Measurements from ENCODE around the gene BTNL2.
"Not testable (repeated sequence)": the region's sequence is repeated elsewhere in the genome, so short reads cannot be mapped to it uniquely, and the experiment has no call there.

The BTNL2 gene

DNA sequence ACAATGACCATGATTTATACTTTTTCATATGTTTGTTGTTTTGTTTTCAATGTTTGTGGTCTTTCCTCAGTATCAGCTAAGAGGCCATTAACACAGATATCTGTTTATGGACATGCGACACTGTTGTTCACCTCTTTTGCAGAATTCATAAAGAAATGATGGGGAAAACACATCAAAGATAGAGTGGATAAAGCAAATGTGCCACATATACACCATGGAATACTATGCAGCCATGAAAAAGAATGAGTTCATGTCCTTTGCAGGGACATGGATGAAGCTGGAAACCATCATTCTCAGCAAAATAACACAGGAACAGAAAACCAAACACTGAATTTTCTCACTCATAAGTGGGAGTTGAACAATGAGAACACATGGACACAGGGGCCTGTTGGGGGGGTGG lies 27.0 kb upstream of the BTNL2 start:
- H3K9me3 ChIP-seq (replicated peaks; ENCODE audit: low read length); H3K4me2 ChIP-seq (ENCODE audit: low read length); H3K4me3 ChIP-seq (ENCODE audit: low read length); H3K9ac ChIP-seq (ENCODE audit: low read depth, low read length); H3K4me1 ChIP-seq (ENCODE audit: control insufficient read depth, insufficient read depth, low read length); H3K36me3 ChIP-seq (ENCODE audit: insufficient read depth, low read length): not testable (repeated sequence)
- H3K27me3 ChIP-seq (ENCODE audit: control insufficient read depth, insufficient read depth, low read length), result peaks cover 33% of the 10 kb centered on the region

DNA sequence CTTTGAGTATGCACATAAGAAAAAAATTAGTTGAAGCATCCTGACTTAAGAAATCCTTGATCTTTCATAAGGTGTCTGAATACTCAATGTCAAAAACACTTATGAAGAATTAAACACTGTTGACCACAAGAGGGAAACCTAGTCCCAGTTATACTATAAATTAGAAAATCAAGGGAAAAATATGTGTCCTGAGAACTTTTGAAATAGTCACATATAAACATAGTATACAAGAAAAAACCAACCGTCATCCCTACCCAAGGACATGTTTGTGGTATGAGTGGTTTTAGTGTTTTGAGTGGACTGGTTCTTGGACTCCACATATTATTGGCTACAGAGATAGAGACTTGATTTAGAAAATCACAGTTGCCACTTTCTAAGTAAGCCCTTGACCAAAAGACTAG lies 25.1 kb upstream of the BTNL2 start:
- no peaks in the 10 kb centered on the region for H3K36me3 ChIP-seq (ENCODE audit: insufficient read depth, low read length)
- peaks cover 27% of the 10 kb centered on the region for H3K27me3 ChIP-seq (ENCODE audit: control insufficient read depth, insufficient read depth, low read length)
- H3K9me3 ChIP-seq (replicated peaks; ENCODE audit: low read length), result no peaks in the 10 kb centered on the region
- H3K9ac ChIP-seq (ENCODE audit: low read depth, low read length), result no peak overlapping the region
- no peak overlapping the region for H3K4me3 ChIP-seq (ENCODE audit: low read length)
- no peaks in the 10 kb centered on the region for H3K4me1 ChIP-seq (ENCODE audit: control insufficient read depth, insufficient read depth, low read length)
- H3K4me2 ChIP-seq (ENCODE audit: low read length), result no peak overlapping the region

DNA sequence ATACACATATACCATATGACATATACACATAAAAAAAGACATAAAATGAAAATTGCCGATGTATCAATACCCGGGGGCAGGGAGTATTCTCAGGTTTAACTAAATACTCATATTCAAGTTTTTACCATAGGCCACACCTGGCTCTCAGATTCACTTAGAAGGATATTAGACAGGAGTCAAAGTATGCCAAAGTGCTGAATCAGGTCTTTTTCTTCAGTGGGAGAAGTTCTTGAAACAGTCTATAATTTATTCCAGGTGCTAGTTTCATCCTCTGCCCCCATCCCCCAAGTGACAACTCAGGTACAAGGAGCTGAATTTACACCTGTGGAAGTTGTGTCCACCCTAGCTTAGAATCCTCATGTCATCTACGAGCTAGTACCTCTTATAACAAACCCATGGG lies 24.2 kb upstream of the BTNL2 start:
- Histone ChIP-seq H3K9ac (ENCODE audit: low read depth, low read length) (no peak overlapping the region), H3K4me1 (ENCODE audit: control insufficient read depth, insufficient read depth, low read length) (no peaks in the 10 kb centered on the region), H3K4me3 (ENCODE audit: low read length) (no peak overlapping the region), H3K27me3 (ENCODE audit: control insufficient read depth, insufficient read depth, low read length) (peaks cover 25% of the 10 kb centered on the region), H3K4me2 (ENCODE audit: low read length) (no peak overlapping the region), H3K9me3 (replicated peaks; ENCODE audit: low read length) (no peaks in the 10 kb centered on the region), H3K36me3 (ENCODE audit: insufficient read depth, low read length) (no peaks in the 10 kb centered on the region)

DNA sequence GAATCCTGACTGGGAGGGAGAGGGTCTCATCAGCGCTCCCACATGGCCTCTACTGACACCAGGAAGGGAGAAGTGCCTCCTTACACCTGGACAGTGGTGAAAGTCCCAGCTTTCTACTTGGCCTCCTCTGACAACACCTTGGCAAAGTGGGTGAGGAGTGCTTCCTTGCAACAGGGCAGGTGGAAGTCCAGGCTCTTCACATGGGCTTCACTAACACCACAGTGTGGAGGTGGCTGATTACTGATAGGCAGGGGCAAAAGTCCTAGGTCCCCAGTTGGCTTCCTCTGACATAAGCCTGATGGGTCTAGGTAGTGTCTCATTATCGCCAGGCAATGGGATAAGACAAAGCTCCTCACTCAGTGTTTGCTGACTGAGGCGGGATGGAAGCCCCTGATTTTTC lies 23.2 kb upstream of the BTNL2 start:
- no peaks in the 10 kb centered on the region for H3K4me1 ChIP-seq (ENCODE audit: control insufficient read depth, insufficient read depth, low read length)
- no peaks in the 10 kb centered on the region for H3K36me3 ChIP-seq (ENCODE audit: insufficient read depth, low read length)
- peaks cover 21% of the 10 kb centered on the region for H3K27me3 ChIP-seq (ENCODE audit: control insufficient read depth, insufficient read depth, low read length)
- no peak overlapping the region for H3K9ac ChIP-seq (ENCODE audit: low read depth, low read length)
- no peaks in the 10 kb centered on the region for H3K9me3 ChIP-seq (replicated peaks; ENCODE audit: low read length)
- no peak overlapping the region for H3K4me3 ChIP-seq (ENCODE audit: low read length)
- no peak overlapping the region for H3K4me2 ChIP-seq (ENCODE audit: low read length)

DNA sequence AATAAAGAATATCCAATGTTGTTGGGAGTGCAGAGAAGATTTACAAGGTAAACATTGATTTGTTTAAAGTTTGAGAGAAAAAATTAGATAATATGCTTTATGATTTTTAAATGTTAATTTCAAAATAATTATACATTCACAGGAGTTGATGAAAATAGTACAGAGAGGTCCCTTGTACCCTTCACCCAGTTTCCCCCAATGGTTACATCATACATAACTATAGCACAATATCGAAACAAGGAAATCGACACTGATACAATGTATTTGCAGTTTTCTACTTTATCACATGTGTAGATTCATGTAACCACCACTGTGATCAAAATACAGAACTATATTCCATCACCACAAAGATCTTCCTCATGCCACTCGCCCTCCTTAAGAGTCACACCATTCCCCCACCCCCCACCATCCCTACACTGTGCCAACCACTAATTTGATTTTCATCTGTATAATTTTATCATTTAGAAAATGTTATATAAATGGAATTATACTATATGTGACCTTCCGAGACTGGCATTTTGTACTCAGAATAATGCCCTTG lies 21.0 kb upstream of the BTNL2 start:
- no peak overlapping the region for H3K4me2 ChIP-seq (ENCODE audit: low read length)
- no peaks in the 10 kb centered on the region for H3K4me1 ChIP-seq (ENCODE audit: control insufficient read depth, insufficient read depth, low read length)
- no peak overlapping the region for H3K9ac ChIP-seq (ENCODE audit: low read depth, low read length)
- H3K36me3 ChIP-seq (ENCODE audit: insufficient read depth, low read length), result no peaks in the 10 kb centered on the region
- no peaks in the 10 kb centered on the region for H3K9me3 ChIP-seq (replicated peaks; ENCODE audit: low read length)
- no peak overlapping the region for H3K4me3 ChIP-seq (ENCODE audit: low read length)
- peaks cover 18% of the 10 kb centered on the region for H3K27me3 ChIP-seq (ENCODE audit: control insufficient read depth, insufficient read depth, low read length)

DNA sequence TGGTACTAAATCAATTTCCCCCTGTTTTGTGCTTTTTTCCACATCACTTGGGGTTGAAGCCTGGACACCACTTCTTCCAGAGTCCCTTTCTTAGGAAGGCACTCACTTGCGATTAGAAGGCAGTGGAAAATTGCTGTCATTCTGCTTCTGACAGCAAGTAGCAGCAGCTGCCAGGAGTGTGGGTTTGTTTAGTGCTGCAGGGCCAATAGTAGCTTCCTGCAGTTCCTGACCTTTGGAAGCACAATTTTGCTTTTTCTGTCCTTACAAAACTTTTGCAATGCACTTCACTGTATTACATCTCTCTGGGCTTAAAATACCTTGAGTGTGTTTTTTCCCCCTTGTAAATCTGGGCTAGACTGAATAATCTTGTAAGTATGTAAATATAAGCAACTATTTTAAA lies 20.2 kb upstream of the BTNL2 start:
- H3K9ac ChIP-seq (ENCODE audit: low read depth, low read length), result no peak overlapping the region
- no peaks in the 10 kb centered on the region for H3K4me1 ChIP-seq (ENCODE audit: control insufficient read depth, insufficient read depth, low read length)
- no peak overlapping the region for H3K4me3 ChIP-seq (ENCODE audit: low read length)
- H3K36me3 ChIP-seq (ENCODE audit: insufficient read depth, low read length), result no peaks in the 10 kb centered on the region
- H3K4me2 ChIP-seq (ENCODE audit: low read length), result no peak overlapping the region
- H3K9me3 ChIP-seq (replicated peaks; ENCODE audit: low read length), result no peaks in the 10 kb centered on the region
- peaks cover 13% of the 10 kb centered on the region for H3K27me3 ChIP-seq (ENCODE audit: control insufficient read depth, insufficient read depth, low read length)

DNA sequence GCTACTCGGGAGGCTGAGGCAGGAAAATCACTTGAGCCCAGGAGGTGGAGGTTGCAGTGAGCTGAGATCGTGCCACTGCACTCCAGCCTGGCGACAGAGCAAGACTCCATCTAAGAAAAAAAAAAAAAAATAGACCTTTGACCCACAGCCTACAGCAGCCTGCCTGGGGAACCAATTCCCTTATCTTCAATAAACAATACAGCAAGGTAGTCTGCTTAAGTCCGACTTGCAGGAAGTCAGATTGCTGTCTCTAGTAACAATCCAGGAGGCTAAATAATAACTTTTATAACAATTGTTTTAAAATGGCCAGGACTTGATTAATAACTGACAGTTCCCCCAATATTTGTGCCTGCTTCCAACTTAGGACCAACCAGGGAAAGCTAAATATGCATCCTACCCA lies 19.4 kb upstream of the BTNL2 start:
- no peak overlapping the region for H3K9ac ChIP-seq (ENCODE audit: low read depth, low read length)
- peaks cover 18% of the 10 kb centered on the region for H3K27me3 ChIP-seq (ENCODE audit: control insufficient read depth, insufficient read depth, low read length)
- H3K9me3 ChIP-seq (replicated peaks; ENCODE audit: low read length), result no peaks in the 10 kb centered on the region
- no peak overlapping the region for H3K4me2 ChIP-seq (ENCODE audit: low read length)
- H3K4me1 ChIP-seq (ENCODE audit: control insufficient read depth, insufficient read depth, low read length), result no peaks in the 10 kb centered on the region
- no peaks in the 10 kb centered on the region for H3K36me3 ChIP-seq (ENCODE audit: insufficient read depth, low read length)
- no peak overlapping the region for H3K4me3 ChIP-seq (ENCODE audit: low read length)

DNA sequence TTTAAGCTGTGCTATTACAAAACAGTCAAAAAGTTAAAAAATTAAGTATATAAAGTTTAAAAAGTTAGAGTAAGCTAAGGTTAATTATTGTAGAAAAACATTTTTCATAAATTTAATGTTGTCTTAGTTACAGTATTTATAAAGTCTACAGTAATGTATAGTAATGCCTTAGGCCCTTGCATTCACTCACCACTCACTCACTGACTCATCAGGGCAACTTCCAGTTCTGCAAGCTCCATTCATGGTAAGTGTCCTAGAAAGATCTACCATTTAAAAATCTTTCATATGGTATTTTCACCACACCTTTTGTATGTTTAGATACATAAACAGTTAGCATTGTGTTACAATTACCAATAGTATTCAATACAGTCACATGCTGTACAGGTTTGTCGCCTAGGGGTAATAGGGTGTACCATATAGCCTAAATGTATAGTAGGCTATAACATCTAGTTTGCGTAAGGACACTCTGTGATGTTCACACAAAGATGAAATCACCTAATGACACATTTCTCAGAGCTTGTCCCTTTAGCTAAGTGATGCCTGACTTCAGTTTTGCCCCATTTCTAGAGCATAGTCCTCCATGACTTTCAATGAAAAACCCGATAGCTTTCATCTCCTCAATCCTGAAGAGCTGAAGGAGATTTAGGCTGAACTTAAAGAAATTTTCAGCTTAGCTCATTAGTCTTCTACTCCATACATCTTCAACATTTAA lies 17.8 kb upstream of the BTNL2 start:
- H3K4me1 ChIP-seq (ENCODE audit: control insufficient read depth, insufficient read depth, low read length), result no peaks in the 10 kb centered on the region
- H3K4me3 ChIP-seq (ENCODE audit: low read length), result no peak overlapping the region
- peaks cover 28% of the 10 kb centered on the region for H3K27me3 ChIP-seq (ENCODE audit: control insufficient read depth, insufficient read depth, low read length)
- no peak overlapping the region for H3K9ac ChIP-seq (ENCODE audit: low read depth, low read length)
- no peaks in the 10 kb centered on the region for H3K36me3 ChIP-seq (ENCODE audit: insufficient read depth, low read length)
- no peaks in the 10 kb centered on the region for H3K9me3 ChIP-seq (replicated peaks; ENCODE audit: low read length)
- no peak overlapping the region for H3K4me2 ChIP-seq (ENCODE audit: low read length)

GRCh38 chr6:32416036-32416435 lies 9.1 kb upstream of the BTNL2 start:
- Histone ChIP-seq H3K9ac (ENCODE audit: low read depth, low read length) (no peak overlapping the region), H3K9me3 (replicated peaks; ENCODE audit: low read length) (no peaks in the 10 kb centered on the region), H3K36me3 (ENCODE audit: insufficient read depth, low read length) (no peaks in the 10 kb centered on the region), H3K4me3 (ENCODE audit: low read length) (no peak overlapping the region), H3K27me3 (ENCODE audit: control insufficient read depth, insufficient read depth, low read length) (peaks cover 70% of the 10 kb centered on the region), H3K4me1 (ENCODE audit: control insufficient read depth, insufficient read depth, low read length) (no peaks in the 10 kb centered on the region), H3K4me2 (ENCODE audit: low read length) (no peak overlapping the region)

- Histone ChIP-seq H3K36me3 (ENCODE audit: insufficient read depth, low read length) (no peaks in the 10 kb centered on the region), H3K9ac (ENCODE audit: low read depth, low read length) (no peak overlapping the region), H3K4me3 (ENCODE audit: low read length) (no peak overlapping the region), H3K4me2 (ENCODE audit: low read length) (no peak overlapping the region), H3K27me3 (ENCODE audit: control insufficient read depth, insufficient read depth, low read length) (peaks cover 69% of the 10 kb centered on the region), H3K9me3 (replicated peaks; ENCODE audit: low read length) (no peaks in the 10 kb centered on the region), H3K4me1 (ENCODE audit: control insufficient read depth, insufficient read depth, low read length) (no peaks in the 10 kb centered on the region)
Measured at GRCh38 chr6:32415521-32416019, 8.6 kb upstream of the BTNL2 start.

DNA sequence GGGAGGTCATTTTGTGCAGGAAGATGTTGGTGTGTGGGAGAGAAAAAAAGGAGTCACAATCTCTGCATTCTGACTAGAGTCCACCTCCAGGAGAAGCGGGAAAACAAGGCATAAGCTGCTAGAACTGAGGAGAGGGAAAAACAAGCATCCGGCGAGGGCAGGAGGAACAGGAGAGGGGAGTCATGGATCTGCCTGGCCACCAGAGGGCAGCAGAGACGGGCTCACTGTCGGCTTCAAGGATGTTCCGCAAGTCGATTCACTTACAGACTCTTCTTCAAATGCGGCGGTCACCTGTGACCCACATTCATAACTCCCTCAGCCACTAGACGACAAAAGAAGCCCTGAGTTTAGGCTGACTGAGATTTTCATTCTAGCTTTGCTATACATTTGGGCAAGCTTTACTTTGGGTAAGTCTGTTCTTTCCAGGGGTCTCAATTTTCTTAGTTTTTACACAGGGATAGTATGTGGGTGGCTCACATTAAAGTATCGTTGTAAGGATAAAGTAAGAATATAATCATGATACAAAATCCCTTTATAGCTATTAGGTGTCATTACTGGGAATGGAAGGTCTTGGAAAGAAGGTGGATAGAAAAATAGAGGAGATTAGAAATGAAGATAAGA lies 6.6 kb upstream of the BTNL2 start:
- no peak overlapping the region for H3K4me3 ChIP-seq (ENCODE audit: low read length)
- H3K9ac ChIP-seq (ENCODE audit: low read depth, low read length), result no peak overlapping the region
- no peaks in the 10 kb centered on the region for H3K4me1 ChIP-seq (ENCODE audit: control insufficient read depth, insufficient read depth, low read length)
- H3K4me2 ChIP-seq (ENCODE audit: low read length), result no peak overlapping the region
- H3K36me3 ChIP-seq (ENCODE audit: insufficient read depth, low read length), result no peaks in the 10 kb centered on the region
- peaks cover 59% of the 10 kb centered on the region for H3K27me3 ChIP-seq (ENCODE audit: control insufficient read depth, insufficient read depth, low read length)
- H3K9me3 ChIP-seq (replicated peaks; ENCODE audit: low read length), result no peaks in the 10 kb centered on the region

Data from skeletal muscle satellite cell (primary cell).